T-helper 1 cell treated with Interleukin-12 subunit alpha and Interleukin-12 subunit beta and Interleukin-4 antibody, amounts not matched to agents 30 ng/mL and 1 ng/mL, for 36 hours (primary cell): ENCODE data around the gene SERPINE2. TPM values are rescaled to one million over a fixed set of nuclear protein-coding genes. Genes with fewer than 3 reads are reported as not detected.

Experiments used
- intact Hi-C: fragments of 100-400 bp; cut with micrococcal nuclease; formaldehyde crosslinking; loops from one replicate; pipeline ENCODE4 v1.15.1; 2024
- total RNA-seq: library from RNA; stranded (reverse); gene quantifications from 2 replicates; pipeline ENCODE4 v1.2.3, GENCODE V29; 2022

Gene SERPINE2
- total RNA-seq, 1 donor from 2014 or later: 21.1 TPM

DNA sequence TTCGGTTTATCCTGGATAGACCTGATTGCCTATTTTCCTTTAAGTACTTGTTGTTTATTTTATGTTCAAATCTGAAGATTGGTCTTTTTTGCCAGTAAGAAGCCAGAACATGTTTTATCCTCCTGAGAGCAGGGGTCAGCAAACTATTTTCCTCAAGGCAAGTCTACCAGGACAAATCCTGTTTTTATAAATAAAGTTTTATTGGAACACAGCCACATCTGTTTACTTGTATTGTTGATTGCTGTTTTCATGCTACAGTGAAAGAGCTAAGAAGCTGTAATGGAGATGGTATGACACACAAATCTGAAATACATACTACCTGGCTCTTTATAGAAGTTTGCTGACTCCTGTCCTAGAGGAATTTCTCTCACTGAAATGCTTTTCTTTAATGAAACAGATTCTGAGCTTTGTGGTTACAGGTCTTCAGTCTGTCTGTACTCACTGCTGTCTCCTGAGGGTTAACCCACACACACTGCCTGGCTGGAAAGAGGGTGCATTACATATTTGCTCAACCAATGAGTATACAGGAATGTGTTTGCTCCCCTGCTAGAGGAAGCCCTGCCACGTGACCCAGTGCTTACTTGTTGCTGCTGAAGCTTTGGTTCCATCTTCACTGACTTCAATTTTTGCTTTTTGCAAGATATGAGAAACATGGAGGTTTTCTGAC is 59.2 kb downstream of the SERPINE2 start:
- intact Hi-C loops: no loop called here

DNA sequence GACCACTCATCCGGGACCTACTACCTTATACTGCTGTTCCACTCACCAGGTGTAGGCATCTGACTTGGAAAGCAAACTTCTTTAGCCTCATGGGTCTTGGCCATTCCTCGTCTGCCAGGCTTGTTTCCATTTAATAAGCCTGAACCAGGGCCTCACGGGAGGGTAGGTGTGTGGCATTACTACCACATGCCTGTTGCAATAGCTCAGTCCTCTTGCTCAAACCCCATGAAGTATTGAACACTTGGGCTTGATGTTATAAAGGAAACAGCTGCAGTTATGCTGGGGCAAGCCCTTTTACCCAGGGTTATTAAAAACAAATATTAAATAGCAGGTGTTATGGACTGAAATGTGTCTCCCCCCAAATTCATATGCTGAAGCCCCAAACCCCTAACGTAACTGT is 60.6 kb downstream of the SERPINE2 start:
- intact Hi-C loops: no loop called here

DNA sequence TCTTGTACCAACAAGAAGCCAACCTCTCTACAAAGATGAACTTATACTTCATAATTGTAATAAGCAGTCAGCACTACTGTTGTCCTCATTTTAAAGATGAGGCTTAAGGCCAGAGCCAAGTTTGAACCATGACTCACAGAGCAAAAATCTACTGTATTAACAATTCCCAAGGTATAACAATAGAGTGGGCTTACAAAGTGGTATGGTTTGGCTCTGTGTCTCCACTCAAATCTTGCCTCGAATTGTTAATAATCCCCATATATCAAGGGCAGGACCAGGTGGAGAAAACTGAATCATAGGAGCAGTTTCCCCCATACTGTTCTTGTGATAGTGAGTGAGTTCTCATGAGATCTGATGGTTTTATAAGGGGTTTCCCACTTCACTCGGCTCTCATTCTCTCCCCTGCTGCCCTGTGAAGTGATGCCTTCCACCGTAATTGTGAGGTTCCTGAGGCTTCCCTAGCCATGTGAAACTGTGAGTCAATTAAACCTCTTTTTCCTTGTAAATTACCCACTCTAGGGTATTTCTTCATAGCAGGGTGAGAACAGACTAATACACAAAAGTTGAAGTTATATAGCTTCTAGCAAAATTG is 62.4 kb downstream of the SERPINE2 start:
- intact Hi-C loops: no loop called here

DNA sequence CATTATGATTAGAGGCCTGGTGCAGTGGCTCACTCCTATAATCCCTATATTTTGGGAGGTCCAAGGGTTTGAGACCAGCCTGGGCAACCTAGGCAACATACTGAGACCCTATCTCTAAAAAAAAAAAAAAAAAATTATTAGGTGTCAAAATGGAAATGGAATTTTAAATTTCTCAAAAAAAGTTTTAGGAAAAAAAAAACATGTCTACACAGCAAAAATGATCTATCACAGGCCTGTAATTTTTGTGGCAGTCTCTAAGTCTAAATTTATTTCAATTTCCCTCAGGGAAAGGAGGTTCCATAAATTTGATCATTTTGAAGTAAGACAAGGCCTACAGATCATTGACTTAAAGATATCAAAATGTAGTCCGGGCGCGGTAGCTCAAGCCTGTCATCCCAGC is 65.5 kb downstream of the SERPINE2 start:
- intact Hi-C loops: no loop called here

DNA sequence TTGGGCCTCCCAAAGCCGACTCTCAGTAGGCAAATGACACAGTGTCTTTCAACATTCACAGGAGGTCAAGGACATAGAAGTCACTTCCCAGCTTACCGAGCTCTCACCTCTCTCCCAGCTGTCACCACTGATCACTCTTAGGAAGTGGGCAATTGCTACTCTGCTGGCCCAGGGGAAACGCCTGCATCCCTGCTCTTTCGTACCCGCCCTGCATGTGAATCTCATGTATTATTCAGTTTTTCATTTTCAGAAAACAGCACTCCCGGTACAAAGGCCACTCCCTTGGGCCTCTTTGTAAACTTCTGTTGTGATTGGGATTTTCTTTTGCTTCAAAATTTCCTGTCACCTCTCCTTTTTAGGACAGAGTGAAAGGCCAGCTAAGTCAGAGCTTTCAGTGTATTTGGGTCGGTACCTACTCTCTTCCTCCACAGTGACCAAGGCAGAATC is 66.4 kb downstream of the SERPINE2 start:
- intact Hi-C loops: no loop called here

DNA sequence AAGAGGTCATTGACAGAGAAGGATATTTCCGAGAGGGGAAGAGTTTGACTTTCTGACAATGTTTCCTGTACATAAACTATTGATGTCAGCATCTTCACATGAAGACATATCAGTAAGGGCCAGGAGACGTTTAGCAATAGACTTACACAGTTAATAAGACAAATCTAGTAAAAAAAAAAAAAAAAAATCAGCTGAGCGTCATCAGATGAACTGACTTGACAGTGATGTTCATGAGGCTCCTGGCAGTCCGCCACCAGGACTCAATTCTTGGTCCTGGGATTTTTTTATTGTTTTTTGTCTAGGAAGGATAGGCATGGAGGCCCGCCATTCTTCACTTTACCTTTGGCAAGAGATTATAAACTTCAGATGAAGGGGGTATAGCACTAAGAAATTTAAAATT is 67.4 kb downstream of the SERPINE2 start:
- intact Hi-C loops: no loop called here

DNA sequence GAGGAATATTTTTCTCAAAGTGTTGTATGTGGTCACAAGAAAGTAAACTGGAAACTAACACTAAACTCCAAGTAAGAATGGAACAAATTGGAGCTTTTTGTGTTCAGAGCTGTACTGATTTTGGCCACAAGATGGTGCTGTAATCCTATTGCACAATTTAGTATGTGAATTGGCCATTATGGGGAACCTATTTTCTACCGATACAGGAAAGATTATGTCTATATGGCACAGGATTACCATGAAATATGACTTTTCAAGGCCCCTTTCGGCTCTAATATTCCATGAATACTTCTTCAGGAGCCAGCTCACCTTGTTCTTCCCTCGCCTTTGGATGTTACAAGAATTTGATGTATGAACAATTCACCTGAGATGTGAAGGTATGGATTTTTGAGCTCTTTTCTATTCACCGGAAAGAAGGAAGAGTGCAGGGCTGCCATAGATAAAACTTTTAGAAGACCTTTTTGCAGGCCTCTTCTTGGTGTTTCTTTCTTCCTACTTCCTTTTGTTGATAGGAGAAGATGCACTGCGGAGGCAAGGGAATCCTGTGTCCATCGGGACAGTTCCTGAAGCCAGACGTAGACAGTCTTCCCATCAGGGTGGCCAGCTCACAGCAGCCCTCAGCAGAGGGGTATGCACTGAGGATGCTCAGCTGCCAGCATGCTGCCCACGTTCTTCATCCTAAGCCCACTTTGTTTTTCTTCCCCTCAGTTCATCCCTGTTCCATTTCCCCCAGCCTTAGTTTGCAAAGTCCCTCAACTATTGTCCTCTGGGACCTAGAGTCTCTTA is 68.5 kb downstream of the SERPINE2 start:
- intact Hi-C loops: loop anchor here (1.0 kb wide), 13 partner anchors 13 to 808 kb away; partner anchors contain the start of gene MRPL44

DNA sequence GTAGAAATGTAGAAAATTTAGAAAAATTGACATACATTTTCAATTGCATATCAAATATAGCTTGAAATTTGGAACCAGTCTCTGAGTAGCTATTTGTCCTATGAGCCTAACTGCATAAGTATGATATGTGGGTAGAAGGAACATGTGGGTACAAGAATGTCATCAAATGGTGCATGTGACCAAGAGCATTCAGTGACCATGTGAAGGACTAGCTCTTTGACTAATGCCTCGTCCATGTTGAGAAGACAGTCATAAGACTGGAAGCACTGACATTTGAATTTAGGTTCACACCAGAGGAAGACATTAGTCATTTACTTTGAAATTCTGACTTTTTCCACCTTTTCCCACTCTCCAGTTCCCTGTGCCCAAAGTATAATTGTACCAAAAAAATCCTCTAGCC is 69.2 kb downstream of the SERPINE2 start:
- intact Hi-C loops: loop anchor here (1.0 kb wide), 13 partner anchors 13 to 808 kb away; partner anchors contain the start of gene MRPL44

DNA sequence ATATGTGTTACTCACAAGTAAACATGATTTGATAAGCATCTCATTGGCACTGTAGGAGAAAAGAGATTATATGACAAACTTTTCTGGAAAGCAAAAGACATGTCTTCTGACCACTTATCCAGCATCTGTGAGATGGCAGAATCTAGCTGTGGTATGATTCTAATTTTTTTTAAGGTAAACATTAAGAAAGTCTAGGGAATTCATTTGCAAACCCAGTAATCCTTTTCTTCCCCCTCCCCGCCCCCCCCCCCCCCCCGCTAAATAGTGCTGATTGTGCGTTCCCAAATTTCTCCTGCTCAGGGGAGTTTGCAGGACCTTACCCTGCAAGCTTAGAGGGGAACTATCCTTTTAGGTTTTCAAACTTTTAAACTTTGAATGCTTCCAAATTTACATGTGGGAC is 69.8 kb downstream of the SERPINE2 start:
- intact Hi-C loops: no loop called here

DNA sequence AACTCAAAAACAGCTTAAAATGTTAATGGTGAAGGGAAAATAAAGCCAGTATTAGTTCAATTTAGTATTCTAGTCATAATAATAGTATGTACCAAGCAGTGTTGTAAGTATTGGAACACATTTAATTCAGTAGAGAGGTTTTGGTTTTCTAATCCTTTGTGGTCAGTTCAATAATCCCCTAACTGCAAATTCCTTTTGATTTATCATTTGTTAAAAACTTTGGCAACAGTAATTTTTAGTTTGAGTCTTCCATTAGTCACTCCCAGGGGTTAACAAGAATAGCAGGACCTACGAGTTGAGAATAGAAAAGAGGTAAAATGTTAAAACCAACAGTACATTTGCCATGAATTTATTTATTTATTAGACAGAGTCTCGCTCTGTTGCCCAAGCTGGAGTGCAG is 71.1 kb downstream of the SERPINE2 start:
- intact Hi-C loops: no loop called here

DNA sequence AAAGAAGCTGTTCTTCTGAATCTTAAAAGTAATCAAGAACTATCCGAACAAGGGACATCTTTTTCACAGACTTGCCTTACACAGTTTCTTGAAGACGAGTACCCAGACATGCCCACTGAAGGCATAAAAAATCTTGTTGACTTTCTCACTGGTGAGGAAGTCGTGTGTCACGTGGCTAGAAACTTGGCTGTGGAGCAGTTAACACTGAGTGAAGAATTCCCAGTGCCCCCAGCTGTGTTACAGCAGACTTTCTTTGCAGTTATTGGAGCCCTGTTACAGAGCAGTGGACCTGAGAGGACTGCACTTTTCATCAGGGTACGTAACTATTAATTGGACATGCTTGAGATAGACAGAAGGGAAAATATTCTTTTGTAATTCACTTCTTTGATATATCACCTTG is 79.4 kb downstream of the SERPINE2 start:
- intact Hi-C loops: loop anchor here (5.0 kb wide), 3 partner anchors 563 to 1097 kb away; partner anchors contain the start of gene ACSL3

DNA sequence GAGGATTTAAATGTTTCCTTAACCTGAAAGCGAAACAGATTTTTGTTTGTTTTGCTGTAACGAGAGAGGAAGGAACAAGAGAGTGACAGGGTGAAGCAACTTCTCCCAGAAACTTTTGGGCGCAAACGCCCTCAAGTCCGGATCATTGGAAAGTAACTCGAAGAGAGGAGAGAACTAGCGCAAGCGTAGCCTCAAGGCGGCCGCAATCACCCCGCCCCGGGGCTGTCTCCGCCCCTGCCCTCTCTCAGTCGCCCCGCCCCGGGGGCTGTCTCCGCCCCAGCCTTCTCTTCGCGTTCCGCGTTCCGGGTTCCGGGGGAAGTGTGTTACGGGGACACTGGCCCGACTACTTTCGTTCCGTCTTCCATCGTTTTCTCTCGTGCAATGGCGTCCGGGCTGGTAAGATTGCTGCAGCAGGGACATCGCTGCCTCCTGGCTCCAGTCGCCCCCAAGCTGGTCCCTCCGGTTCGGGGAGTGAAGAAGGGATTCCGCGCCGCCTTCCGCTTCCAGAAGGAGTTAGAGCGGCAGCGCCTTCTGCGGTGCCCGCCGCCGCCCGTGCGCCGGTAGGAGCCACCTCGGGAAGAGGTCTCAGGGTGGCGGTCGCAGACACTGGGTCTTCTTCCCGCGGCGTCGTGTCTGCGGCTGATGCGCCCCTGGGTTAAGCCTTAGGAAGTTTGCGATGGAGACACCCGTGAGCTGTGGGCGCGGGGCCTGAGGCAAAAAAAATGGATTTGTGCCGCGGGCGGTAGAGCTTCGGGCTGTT is 81.8 kb downstream of the SERPINE2 start, which contains the start of gene MRPL44:
MRPL44 (plus strand) TSS at position 372 of the 760 bp plus-strand sequence; CDS start at position 382, 10 bp downstream.
- intact Hi-C loops: loop anchor here (1.0 to 5.0 kb wide), 15 partner anchors 12 to 1300 kb away; partner anchors contain the start of genes ACSL3, AP1S3, CUL3 and FARSB

DNA sequence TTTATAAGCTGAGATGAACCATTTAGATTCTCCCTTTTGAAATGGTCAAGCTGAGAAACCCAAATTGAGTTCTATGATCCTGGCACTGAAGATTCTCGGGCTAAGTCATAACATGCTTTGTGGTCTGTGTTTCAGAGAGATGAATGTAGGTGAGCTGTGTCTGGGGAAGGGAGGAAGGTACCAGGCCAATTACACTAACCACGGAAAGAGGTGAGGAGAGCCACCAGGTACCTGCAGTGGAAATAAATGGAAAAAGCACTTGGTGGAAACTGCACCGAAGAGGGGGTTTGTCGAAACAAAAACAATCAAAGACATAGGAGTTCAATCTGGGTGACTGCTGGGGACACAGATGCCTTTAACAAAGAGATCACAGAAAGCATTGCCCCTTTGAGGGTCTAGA is 82.8 kb downstream of the SERPINE2 start:
- intact Hi-C loops: loop anchor here (2.0 to 5.0 kb wide), 4 partner anchors 566 to 1299 kb away; partner anchors contain the start of genes ACSL3 and FARSB

DNA sequence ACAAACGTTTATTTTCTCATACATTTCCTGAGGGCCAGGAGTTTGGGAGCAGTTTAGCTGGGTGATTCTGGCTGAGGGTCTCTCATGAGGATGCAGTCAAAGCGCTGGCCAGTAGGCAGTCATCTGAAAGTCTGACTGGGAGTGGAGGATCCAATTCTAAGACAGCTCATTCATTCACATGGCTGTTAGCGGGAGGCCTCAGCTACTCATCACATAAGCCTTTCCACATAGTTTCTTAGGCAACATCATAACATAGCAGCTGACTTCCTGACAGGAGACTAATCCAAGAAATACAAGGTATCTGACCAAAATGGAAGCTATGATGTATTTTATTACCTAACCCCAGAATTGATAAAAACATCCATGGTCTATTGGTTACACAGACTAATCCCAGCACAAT is 84.7 kb downstream of the SERPINE2 start:
- intact Hi-C loops: no loop called here

DNA sequence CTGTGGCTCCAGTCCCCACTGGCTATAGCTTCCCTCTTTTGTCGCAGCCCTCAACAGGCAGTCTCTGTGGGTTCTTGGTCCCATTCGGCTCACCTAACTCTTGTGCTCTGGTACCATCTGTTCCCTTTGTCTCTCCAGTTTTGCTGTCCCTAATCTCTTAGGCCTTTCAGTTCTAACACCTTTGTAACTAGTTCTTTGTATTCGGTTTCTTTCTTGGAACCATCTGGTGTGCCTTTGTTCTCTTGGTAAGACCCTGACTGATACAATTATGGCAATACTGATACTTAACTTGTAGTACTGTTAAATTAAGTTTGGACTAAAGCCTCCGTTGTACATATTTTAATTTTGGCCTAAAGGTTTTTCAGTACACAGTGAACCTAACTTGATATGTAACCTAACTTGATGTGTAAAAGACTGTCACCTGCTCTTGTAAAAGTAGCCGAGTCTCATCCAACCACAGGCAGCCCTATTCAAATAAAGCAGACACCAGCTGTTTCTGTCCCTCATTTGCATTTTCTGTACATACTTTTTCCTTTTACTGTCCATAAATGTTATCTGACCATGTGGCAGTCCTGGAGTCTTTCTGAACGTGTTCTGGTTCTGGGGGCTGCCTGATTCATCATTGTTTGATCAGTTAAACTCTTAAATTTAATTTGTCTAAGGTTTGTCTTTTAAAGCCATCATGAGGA is 86.7 kb downstream of the SERPINE2 start:
- intact Hi-C loops: no loop called here

DNA sequence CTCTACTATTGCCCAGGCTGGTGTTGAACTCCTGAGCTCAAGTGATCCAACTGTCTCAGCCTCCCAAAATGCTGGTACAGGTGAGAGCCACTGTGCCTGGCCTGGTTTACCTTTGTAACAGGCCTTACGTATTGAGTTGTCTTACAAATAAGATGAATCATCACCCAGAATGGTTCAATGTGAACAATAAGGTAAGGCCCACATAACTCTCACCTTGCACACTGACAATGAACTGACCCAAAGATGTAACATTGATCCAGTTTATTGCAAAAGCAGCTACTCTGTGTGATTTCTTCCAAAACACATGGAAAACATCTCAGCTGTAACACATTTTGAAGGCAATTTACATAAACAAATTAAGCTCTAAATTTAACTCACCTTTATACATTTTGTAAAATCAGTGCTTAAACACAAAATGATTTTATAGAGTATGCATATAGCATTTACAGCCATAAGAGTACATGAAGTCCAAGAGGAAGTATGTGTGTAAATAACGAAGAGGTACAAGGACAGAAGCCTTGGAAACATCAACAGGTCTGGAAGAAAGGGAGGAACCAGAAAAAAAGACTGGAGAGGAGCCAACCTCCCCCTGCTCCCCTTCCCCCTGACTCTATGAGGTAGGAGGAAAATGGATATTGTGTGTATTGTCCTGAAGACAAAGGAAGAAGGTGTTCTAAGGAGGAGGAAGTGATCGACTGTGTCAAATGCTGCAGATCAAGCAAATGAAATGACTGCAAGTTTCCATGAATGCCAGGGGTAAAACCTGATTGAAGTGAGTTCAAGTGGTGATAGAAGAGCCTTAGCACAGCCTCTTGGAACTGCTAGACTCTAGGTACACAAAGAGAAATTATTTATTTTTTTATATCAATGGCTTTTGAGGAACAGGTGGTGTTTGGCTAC is 88.4 kb downstream of the SERPINE2 start:
- intact Hi-C loops: no loop called here

DNA sequence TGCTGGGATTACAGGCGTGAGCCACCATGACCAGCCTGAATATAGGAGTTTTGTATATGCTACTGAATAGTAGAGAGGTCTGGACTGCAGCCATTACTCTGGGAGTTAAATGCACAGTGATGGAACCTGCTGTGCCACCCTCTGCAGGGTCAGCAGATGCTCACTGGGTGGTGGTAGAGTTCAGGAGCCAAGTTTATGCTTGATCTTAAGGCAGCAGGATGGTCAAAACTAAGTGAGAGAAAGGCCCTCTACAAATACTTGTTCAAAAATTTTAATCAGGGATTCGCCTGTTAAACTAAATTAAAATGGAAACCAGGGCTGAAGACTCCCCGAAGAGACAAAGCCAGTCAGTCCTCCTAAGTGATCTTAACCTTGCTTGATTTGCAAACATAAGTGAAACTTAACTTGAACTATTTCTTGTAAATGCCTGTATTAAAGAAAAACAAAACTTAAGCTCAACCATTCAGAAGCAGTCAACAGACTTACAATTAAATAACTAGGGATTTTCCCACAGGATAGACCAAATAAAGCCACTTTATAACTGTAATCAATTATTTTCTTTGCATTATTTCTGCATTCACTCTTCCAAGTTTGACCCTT is 89.7 kb downstream of the SERPINE2 start:
- intact Hi-C loops: no loop called here

DNA sequence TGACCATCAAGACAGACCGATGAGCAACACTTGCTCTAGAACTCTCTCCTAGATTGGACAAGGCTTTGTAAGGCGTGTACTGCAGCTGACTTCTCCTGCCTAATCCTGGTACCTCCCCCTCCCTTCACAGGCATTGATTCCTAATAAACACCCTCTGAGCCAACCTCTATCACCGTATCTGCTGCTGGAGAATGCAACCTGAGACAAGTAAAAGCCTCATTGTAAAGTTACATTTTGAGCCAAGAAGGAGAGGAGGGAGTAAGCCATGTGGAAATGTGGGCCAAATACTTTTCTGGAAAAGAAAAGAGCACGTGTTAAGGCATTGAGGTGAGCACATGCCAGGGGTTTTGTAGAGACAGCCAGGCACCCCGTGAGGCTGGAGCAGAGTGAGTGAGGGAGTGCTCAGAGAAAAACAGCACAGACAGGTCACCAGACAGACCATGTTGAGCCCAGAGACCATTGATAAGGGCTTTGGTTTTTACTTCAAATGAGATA is 91.3 kb downstream of the SERPINE2 start:
- intact Hi-C loops: no loop called here

DNA sequence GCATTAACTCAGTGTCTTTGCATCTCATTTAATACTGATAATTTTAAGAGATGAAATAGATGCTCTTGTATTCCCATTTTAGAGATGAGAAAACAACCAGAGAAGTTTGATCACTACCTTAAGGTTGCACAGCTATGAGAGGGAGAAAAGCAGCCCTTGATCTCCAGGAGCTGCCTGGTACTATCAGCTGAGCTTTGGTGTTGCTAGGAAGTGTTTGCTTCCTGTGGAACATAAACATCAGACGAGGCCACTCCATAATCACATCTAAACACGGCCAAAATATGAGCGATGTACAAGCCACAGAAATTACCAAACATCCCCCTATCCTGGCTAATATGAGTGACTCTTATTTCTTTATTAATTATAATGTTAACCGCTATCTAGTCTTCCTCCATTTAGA is 93.3 kb downstream of the SERPINE2 start:
- intact Hi-C loops: loop anchor here (1.0 kb wide), 3 partner anchors 8 to 218 kb away; partner anchors contain the start of gene MRPL44
